NT2/D1 (cell line): ENCODE data around the gene GFPT1.

ENCODE experiments used
- SUZ12 ChIP-seq: IDR thresholded peaks from 2 replicates; pipeline ENCODE4 v1.6.1; 2011; ENCODE audit not compliant: insufficient read length, insufficient read depth; ENCODE audit errors: extremely low read depth
- YY1 ChIP-seq: IDR thresholded peaks from 2 replicates; pipeline ENCODE4 v1.6.1; 2011; ENCODE audit not compliant: insufficient read length, insufficient read depth
- ZNF274 ChIP-seq: IDR thresholded peaks from 2 replicates; pipeline ENCODE4 v1.6.1; 2011; ENCODE audit warnings: mild to moderate bottlenecking, low read depth, low read length

- TF ChIP-seq ZNF274 (no peak), YY1 (no peak), SUZ12 (no peak)
Measured at GRCh38 chr2:69306822-69307578, 80.0 kb downstream of the GFPT1 start.
